Fibroblast of mammary gland (primary cell): ENCODE results near the gene MAP2K4.
A peak's percentile ranks its signal among the peaks of the same experiment; 100 is the strongest.

Experiments
- DNase-seq: peaks from one replicate; pipeline ENCODE4 v3.0.0-alpha.2; 2010; ENCODE audit warnings: low read depth
- H3K4me3 ChIP-seq: 2 replicates; pipeline ENCODE4 v1.5.1; 2011; ENCODE audit warnings: low read depth, mild to moderate bottlenecking, low read length, moderate library complexity; ENCODE audit not compliant: control insufficient read depth
- CTCF ChIP-seq: conservative IDR thresholded peaks from 2 replicates; pipeline ENCODE4 v1.5.1; 2011; ENCODE audit warnings: low read depth, low read length, inconsistent platforms; ENCODE audit not compliant: control insufficient read depth, insufficient read depth

The MAP2K4 gene

GRCh38 chr17:12099412-12099811, 78.7 kb downstream of the MAP2K4 start:
- no peak for TF ChIP-seq CTCF
- no peak overlapping the region for H3K4me3 ChIP-seq
- DNase-seq = no peak

GRCh38 chr17:12104831-12105230, 84.2 kb downstream of the MAP2K4 start:
- TF ChIP-seq CTCF = no peak
- no peak overlapping the region for H3K4me3 ChIP-seq
- DNase-seq = no peak

- no peak for TF ChIP-seq CTCF
- peak; percentile 49 for DNase-seq
- H3K4me3 ChIP-seq = no peak overlapping the region
Measured at GRCh38 chr17:12107905-12108304, 87.2 kb downstream of the MAP2K4 start.

- no peak for TF ChIP-seq CTCF
- no peak for DNase-seq
- H3K4me3 ChIP-seq = no peak overlapping the region
Measured at GRCh38 chr17:12110906-12111305, 90.2 kb downstream of the MAP2K4 start.

- H3K4me3 ChIP-seq = no peak overlapping the region
- TF ChIP-seq CTCF = no peak
- no peak for DNase-seq
Measured at GRCh38 chr17:12113156-12113555, 92.5 kb downstream of the MAP2K4 start.

- no peak for TF ChIP-seq CTCF
- no peak overlapping the region for H3K4me3 ChIP-seq
- peak; percentile 6 for DNase-seq
Measured at GRCh38 chr17:12114686-12115418, 94.2 kb downstream of the MAP2K4 start.
